Stromal cell of bone marrow (primary cell): Measurements from ENCODE around the gene PRKAG2.
A peak's percentile ranks its signal among the peaks of the same experiment; 100 is the strongest.

Experiments
- DNase-seq: peaks from one replicate; pipeline ENCODE4 v3.0.0-alpha.2; 2012; ENCODE audit warnings: low read depth

PRKAG2 gene

DNA sequence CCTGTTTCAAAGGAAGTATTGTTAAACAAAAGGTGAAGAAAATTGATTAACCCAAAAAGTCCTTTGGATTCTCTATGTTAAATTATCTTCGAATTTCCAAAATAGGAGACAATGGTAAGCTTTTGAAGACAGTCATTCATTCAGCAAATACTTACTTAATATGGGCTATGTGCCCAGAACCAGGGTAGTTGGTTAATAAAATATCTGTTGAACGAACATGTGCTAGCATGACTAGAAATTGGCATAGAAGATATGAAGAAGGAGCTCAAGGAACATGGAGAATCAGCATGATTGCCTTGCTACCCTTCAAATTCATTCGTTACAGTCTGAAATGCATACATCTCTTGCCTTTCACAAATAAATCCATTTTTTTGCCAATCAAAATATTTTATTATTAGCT is 234.2 kb downstream of the PRKAG2 start:
- DNase-seq = no peak

DNA sequence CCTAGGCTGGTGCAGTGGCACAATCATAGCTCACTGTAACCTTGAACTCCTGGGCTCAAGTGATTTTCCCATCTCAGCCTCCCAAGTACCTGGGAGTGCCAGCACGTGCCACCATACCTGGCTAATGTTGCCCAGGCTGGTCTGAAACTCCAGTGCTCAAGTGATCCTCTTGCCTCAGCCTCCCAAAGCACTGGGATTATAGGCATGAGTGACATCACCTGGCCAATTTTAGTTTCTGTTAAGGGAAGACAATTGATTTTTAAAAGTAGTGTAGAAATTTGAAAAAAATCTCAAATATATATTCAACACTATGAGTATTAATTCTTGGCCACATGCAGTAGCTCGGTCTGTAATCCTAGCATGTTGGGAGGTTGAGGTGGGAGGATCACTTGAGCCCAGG is 235.3 kb downstream of the PRKAG2 start:
- no peak for DNase-seq

DNA sequence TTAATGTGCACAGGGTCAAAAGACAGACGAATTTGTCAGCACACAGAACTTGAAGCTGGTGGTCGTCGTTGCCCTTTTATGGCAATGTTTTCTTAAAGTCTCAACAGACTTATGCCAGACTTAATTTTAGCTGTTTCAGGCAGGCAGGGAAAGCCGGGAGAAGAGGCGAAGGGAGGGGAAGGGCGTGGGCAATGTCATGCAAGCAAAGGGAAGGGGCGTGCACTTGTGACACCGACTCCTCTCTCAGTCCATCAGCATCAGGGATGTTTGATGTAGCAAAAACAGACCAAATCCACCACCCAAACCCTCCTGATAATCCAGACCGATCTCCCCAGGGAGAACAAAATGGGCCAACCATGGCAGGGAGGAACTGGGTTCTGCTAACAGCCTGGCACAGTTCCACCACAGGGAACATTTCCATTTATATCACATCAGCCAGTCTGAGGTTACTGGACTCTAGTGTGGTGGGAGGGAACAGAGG is 239.1 kb downstream of the PRKAG2 start:
- no peak for DNase-seq

DNA sequence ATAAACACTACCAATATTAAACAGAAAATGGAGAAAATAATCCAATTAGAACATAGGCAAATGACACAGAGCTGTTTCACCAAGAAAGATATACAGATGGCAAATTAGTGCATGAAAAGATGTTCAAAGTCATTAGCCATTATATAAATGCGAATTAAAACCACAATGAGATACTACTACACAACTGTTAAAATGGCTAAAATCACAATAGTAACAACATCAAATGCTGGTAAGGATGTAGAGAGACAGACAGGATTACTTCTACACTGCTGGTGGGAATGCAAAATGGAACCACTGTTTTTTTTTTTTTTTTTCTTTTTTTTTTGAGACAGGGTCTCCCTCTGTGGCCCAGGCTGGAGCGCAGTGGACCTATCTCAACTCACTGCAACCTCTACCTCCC is 242.3 kb downstream of the PRKAG2 start:
- no peak for DNase-seq

DNA sequence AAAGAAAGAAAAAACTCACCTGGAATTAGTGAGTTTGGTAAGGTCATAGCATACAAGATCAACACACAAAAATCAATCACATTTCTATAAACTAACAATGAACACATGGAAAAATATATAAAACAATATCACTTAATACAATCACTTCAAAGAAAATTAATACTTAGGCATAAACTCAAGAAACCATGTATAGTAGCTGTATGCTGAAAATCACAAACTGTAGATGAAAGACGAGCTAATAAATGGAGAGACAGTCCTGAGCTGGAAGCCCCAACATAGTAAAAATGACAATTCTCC is 243.5 kb downstream of the PRKAG2 start:
- DNase-seq = no peak

DNA sequence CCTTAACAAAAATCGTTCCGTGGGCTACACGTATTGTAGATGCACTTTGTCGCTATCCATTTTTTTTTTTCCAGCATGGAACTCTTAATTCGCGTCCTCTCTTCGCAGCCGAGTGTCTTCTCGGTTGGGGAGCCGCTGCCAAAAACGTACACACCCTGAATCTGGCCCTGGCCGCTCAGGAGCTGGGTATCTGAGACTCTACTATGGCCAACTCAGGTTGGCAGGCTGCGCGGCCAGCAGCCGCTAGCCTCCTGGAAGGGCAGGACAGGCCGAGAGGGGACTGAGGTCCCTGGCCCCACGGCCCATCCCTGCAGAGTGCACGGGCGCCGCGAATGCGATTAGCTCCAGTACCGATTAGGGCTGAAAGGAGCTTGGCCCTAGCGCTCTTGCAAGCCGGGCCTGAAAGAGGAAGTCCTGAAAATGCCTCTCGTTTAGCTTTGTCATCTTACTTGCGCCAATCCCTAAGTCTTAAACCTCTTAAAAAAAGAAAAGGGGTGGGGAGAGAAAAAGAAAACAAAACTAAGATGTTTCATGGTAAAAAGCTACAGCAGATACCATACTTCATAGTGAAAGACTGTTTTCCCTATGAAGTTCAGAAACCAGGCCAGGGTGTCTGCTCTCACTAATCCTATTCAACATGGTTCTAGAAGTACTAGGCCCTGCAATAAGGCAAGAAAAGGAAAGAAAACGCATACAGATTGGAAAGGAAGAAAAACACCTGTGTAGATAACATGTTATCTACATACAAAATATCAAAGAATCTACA is 244.0 kb downstream of the PRKAG2 start:
- DNase-seq = no peak

DNA sequence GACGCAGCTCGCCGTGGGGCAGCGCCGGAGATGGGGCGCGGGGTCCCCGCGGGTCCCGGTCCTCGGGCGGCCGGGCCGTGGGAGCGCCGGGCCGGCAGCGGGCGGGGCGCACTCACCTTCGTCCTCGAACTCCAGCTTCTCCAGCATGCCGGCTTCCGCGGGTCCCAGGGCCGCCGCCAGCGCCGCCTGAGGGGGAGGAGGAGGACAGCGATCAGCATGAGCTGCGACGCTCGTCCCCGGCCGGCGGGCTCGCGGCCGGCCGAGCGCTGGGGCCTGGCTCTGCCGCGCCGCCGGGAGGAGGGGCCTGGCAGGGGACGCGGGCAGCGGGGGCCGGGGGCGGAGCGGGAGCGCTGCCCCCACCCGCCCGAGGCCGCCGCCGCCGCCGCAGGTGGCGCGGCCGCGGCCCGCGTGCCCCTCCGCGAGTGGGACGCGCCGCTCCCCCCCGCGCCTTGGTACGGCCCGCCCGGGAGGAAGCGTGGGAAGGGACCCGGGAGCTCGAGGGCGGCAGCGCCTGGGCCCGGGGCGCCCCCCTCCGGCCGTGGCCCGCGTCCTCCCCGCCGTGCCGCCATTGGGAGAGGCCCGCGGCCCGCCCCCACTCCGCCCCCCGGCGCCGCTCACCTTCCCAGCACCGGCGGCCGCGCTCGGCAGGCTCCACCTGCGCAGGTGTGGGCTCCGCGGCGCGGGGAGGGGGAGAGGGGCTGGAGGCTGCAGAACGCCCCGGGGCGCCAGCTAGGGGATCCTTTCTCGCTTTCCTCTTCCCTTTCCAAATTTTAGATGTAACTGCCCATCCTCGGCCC is 244.8 kb downstream of the PRKAG2 start:
- DNase-seq = peak; percentile 53

DNA sequence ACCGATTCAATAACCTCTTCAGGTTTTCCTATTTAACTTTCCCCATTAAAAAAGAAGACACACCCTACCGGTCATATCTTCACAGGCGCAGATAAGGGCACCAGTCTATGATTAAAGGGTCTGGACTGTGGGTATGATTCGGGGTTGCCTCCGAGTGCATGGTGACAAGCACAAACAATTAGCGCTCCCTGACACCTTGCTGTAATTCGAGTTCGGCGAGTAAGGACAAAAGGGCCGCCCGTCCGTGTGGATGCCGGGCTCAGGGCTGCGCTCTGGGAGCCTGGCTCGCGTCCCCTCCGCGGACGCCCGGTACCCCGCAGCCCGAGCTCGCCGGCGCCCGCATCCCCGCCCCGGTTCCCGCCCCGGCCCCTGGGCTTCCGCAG is 245.4 kb downstream of the PRKAG2 start:
- DNase-seq = no peak

DNA sequence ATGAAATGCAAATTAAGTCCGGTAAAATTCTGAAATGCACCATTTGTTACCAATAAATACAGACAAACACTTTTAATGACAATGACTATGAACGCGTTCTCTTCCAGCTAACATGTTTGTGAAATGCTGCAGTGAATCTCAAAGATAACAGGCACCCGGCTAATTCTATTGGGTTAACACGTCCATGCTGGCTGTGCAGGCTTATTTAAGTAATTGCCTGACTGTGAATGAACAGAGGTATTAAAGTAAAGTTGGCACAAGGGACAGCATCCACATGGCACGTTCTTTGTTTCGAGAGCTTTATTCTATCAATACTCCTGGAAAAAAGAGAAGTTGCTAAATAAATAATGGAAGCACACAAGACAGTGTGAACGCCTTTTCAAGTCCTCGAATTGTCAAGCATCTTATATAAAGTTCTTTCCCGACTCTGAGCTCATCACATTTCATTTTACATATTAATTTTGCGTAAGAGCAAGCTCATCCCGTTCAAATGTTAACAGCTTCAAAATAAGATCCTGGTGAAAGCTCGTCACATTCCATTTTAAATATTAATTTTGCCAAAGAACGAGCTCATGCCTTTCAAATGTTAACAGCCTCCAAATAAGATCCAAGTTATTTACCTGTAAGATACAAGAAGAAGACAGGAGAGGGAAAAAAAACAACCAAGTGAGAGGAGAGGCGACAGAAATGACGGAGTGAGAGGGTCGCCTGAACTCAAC is 245.9 kb downstream of the PRKAG2 start:
- no peak for DNase-seq

DNA sequence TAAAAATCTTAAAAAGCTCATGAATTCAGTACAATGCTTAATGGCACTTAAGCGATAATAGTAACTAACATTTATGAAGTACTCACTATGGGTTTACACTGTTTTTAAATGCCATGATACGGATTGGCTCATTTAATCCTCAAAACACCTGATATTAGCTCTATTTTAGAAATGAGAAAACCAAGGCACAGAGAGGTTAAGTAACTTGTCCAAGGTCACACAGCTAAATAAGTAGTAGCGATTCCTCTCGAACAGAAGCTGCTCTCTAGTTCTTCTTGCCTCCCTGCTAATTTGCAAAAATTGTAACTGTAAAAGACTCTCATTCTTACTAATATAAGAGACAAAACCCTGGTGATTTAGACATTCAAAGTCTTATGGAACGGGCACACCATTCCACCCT is 246.6 kb downstream of the PRKAG2 start:
- no peak for DNase-seq

DNA sequence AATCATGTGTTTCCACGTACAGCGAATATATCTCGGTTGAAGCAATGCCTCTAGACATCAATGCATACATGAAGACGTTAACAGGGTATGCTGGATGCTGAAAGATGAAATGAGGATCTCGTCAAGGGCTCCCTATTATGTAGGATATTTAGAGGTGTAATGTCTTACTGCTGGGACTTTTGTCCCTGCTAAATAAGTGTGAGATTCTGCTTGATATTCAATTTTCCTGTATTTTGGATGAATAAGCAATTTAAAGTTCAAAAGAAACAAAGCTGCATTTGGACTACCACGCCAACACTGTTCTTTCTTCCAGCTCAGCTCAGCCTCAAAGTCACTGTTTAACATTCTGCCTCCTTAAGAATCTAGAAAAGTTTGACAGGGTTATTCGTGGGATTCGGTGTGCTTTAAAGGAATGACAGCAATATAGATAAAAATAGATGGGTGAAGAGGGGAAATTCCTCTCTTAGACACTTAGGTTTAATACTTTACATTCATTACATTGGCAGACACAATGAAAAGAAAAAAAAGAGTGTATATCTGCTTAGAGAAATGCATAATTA is 247.1 kb downstream of the PRKAG2 start:
- DNase-seq = no peak

DNA sequence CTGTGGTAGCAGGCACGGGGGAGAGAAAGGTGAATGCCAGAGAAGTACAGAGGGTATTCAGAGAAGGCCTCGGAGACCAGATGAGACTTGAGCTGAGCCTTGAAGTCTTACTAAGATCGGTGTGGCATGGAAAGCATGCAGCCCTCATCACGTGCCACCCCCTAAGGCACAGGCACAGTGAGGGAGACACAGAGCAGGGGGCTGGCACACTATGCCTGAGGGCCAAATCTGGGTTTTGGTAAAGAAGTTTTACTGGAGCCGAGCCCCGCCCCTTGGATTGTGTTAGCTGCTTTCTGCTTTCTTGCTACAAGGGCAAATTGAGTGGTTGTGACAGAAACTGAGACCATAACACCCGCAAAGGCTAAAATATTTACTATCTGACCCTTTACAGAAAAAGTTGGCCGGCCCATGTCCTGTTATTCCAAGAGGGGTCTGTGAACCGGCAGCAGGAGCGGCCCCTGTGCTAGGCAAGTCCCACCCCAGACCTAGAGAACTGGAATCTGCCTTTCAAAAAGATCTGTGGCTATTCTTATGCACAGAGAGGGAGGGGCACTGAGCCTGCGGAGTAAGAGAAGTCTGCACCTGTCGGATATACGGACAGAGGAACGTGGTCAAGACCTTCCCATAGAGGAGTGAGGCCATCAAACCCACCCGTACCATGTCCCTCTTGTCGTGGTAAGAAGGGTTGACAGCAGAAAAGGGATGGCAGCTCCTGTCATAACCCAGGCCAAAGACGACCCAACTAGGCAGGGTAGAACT is 247.9 kb downstream of the PRKAG2 start:
- no peak for DNase-seq

DNA sequence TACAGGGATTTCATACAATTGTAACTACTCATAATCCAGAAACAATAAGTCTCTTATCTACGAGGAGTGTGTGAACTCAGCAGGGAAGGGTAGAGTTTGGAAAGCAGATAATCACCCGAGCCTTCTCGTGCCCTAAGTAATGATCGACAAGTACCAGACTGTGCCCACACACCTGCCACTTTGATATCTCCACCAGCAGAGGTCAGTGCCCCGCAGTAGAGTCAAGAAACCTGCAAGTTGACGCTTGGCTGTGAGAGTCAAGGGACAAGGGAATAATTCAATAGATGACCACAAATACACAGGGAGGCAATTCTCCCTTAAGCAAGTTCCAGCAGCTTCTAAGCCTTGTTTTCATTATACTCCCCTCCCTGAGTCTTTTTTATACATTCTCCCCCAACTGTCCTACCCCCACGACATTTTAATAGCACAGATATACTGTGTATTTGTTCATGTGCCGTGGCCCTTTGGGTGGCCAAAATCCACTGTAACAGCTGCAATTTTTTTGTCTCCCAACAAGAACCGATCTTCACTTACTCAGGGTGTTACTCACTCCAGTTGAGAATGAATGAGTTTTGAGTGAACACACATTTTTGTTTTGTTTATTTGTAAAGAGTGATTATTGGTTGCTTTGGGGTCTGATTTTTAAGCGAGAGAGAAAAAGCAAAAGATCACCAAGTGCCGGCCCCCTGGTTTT is 250.3 kb downstream of the PRKAG2 start:
- no peak for DNase-seq

DNA sequence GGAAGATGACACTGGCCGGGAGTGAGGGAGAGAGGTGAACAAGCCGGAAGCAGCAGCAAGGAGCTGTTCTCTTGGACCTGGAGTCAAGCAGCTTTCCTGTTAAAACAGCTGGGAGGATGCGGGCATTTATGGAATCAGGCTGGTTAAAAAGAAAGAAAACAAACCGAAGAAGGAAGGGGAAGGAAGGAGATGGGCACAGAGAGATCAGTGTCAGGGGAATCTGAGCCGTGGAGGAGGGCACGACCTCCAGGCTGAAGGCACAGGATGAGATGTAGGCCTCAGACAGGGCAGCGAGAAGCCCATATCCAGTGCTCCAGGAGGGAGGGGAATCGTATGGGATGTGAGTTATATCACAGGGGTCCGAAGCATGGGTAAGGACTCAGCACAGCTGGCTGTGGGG is 251.3 kb downstream of the PRKAG2 start:
- no peak for DNase-seq

DNA sequence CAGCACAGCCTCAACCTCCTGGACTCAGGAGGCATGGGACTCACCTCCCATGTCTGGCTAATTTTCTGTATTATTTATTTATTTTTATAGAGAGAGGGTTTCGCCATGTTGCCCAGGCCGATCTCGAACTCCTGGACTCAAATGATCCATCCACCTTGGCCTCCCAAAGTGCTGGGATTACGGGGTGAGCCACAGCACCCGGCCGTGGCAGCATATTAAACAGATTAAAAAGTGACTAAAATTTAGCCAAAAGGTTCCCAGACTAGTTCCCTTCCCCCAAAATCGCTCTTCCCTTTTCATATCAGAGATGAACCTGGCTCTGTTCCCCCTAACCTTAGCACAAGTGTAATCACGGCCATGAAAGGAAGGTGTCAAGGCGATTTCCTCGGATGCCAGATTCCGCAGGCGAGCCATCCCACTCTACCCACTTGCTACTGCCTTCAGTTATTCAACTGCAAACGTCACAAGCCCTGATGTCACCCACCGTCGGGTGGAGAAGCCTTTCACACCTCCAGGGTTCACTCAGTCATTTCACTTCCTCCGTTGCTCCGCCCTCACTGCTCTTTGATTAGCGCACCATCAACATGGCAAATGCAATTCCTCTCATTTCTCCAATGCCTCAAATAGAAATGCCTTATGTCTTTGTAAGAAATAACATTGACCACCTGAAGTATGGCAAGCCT is 252.5 kb downstream of the PRKAG2 start:
- DNase-seq = no peak

DNA sequence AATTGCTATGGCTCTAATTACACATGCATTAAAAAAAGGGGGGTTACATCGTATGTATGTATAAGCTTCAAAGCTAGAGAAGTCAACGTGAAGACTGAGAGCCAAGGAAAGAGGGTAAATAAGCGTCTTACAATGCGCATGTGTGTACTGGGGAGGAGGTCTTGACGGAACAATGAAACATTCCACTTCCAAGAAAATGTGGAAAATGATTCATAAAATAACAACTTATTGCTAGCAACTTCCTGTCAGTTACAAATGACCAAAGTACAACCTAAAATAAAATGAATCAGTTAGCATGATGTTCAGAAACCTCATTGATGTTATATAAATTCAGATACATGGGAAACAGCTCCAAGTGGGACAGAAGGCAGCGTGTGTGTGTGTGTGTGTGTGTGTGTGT is 253.1 kb downstream of the PRKAG2 start:
- no peak for DNase-seq

DNA sequence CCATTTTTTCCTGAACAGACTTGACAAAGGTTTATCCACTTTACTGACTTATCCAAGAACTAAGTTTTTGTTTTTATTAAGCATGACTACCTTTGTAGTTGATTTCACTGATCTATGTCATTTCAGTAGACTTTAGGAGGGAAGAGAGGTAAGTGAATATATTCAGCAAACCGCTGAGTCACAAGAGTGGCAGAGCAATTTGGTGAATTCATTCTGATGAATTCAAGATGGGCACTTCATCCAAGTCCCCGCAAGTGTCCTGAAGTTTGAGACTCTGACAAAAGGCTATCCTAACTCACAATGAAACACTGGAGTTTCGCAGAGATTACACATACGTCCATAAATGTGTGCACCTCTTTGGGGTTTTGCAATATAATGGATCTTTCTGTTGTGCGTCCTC is 255.0 kb downstream of the PRKAG2 start:
- no peak for DNase-seq

DNA sequence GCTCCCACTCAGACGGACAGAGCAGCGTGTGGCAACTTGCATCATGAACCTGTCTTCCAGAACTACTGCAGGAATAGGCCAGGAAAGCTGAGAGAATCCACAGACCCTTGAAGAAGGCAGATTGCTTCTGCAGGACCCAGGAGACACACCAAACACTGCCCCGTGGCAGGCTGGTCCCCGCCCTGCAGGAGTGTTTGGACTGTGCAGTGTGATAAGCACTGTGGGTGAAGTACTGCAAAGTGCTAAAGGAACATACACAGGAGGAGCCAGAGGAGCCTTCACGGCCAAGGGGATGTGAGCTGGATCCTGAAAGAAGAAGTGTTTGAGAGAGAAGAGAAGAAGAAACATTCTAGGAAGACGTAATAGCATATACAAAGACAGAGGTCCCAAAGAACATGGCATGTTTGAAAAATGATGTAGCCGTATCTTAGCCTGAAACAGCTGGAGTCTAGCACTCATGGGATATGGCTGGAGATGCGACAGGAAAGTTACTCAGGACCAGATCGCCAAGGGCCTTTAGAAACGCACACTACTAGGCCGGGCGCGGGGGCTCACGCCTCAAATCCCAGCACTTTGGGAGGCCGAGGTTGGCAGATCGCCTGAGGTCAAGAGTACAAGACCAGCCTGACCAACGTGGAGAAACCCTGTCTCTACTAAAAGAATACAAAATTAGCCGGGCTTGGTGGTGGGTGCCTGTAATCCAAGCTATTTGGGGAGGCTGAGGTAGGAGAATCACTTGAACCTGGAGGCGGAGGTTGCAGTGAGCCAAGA is 260.3 kb downstream of the PRKAG2 start:
- no peak for DNase-seq

DNA sequence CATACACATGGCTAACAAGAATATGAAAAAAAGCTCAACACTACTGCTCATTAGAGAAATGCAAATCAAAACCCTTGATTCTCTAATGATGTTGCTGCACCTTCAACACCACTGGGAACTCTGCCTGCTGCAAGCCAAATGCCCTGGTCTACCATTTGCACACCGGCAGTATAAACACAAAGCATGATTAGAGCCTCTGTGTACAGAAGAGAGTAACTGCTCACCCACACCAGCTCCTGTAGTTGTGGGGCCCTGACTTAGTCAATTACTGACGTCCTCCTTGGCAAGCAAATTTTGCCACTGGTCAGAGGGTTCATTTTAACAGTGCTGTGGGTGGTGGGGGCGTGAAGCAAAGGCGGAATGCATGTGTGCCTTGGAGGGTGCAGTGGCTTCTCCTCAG is 261.1 kb downstream of the PRKAG2 start:
- no peak for DNase-seq

DNA sequence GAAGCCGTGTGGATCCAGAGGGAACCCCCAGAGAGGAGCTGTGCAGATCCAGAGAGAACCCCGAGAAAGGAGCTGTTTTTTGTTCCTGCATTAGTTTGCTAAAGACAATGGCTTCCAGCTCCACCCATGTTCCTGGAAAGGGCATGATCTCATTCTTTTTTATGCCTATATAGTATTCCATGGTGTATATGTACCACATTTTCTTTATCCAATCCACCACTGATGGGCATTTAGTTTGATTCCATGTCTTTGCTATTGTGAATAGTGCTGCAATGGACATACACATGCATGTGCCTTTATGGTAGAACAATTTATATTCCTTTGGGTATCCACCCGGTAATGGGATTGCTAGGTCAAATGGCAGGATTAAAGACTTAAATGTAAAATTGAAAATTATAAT is 261.9 kb downstream of the PRKAG2 start:
- DNase-seq = no peak
